Mucosa of descending colon (tissue), 3 donors: ENCODE results near the gene LMO2. TPM values are rescaled to one million over a fixed set of nuclear protein-coding genes. Genes with fewer than 3 reads are reported as not detected.

Source experiments
- ATAC-seq: fragments of 200-7000 bp; cut with Tn5 transposase; one replicate; pipeline ENCODE4 v1.9.1; 2020; ENCODE audit warnings: mild to moderate bottlenecking, moderate library complexity
- DNase-seq, 3 donors: peaks; one replicate each; pipeline ENCODE4 v3.0.0-alpha.2; 2020
- H3K36me3 ChIP-seq: fragments of 200-600 bp; one replicate; pipeline ENCODE4 v1.8.0; 2021; ENCODE audit warnings: low read depth, mild to moderate bottlenecking
- H3K4me1 ChIP-seq: fragments of 200-600 bp; one replicate; pipeline ENCODE4 v1.8.0; 2021; ENCODE audit warnings: low read depth, mild to moderate bottlenecking
- H3K4me3 ChIP-seq: fragments of 200-600 bp; one replicate; pipeline ENCODE4 v1.8.0; 2021; ENCODE audit warnings: mild to moderate bottlenecking
- H3K9me3 ChIP-seq: fragments of 200-600 bp; one replicate; pipeline ENCODE4 v1.8.0; 2021; ENCODE audit warnings: mild to moderate bottlenecking
- CTCF ChIP-seq: fragments of 200-600 bp; IDR thresholded peaks from one replicate; pipeline ENCODE4 v1.8.0; 2022; ENCODE audit warnings: antibody characterized with exemption, mild to moderate bottlenecking
- intact Hi-C, 2 donors: fragments of 100-400 bp; cut with DNase I in 1 of 2; cut with micrococcal nuclease in 1 of 2; formaldehyde crosslinking; loops; one replicate each; pipeline versions ENCODE4 v1.11.0 to v1.11.1; 2022; cut with DNase I, micrococcal nuclease
- total RNA-seq, 3 donors: library from RNA; stranded (reverse); fragmentation: NEBNext Ultra II Directional in 2 of 3; extraction: Animal tissue kit (Norgen Biotek cat#: 25700) in 2 of 3; gene quantifications; one replicate each; pipeline versions ENCODE4 v1.2.1 to v1.2.4, GENCODE V29; 2021 to 2023
- donor health status: DM: no; HTN: no; CAD: no; lungs with moderate emphysema.
- donor health status: DM: no; HTN: no; CAD: no.
- donor health status: DM: no; HTN: yes; CAD: no.

LMO2 gene
- total RNA-seq, 3 donors from 2014 or later: 7.5 to 12.1 (median 9.7) TPM

GRCh38 chr11:33877038-33877437 is 14.8 kb downstream of the LMO2 start:
- no peak for TF ChIP-seq CTCF
- ATAC-seq (no peak), DNase-seq (no peak)
- no peaks in the 10 kb centered on the region for H3K9me3 ChIP-seq
- no peaks in the 10 kb centered on the region for H3K36me3 ChIP-seq
- H3K4me3 ChIP-seq: no peak overlapping the region
- intact Hi-C loops: no loop called here
- H3K4me1 ChIP-seq: no peaks in the 10 kb centered on the region

GRCh38 chr11:33875621-33876294 is 16.1 kb downstream of the LMO2 start:
- no peaks in the 10 kb centered on the region for H3K36me3 ChIP-seq
- DNase-seq (no peak), ATAC-seq (no peak)
- no peak for TF ChIP-seq CTCF
- H3K4me3 ChIP-seq: no peak overlapping the region
- H3K4me1 ChIP-seq: peaks cover under 1% of the 10 kb centered on the region
- intact Hi-C loops: no loop called here
- no peaks in the 10 kb centered on the region for H3K9me3 ChIP-seq

- H3K36me3 ChIP-seq: no peaks in the 10 kb centered on the region
- DNase-seq (no peak), ATAC-seq (no peak)
- no peak overlapping the region for H3K4me3 ChIP-seq
- peaks cover 7% of the 10 kb centered on the region for H3K4me1 ChIP-seq
- intact Hi-C loops: no loop called here
- H3K9me3 ChIP-seq: no peaks in the 10 kb centered on the region
- TF ChIP-seq CTCF: no peak
Measured at GRCh38 chr11:33874910-33875490, 16.9 kb downstream of the LMO2 start.

- DNase-seq: no peak
- Histone ChIP-seq H3K4me3 (no peak overlapping the region), H3K9me3 (no peaks in the 10 kb centered on the region), H3K4me1 (peaks cover 7% of the 10 kb centered on the region), H3K36me3 (no peaks in the 10 kb centered on the region)
- intact Hi-C loops: no loop called here
- no peak for TF ChIP-seq CTCF
- no peak for ATAC-seq
Measured at GRCh38 chr11:33874433-33874832, 17.4 kb downstream of the LMO2 start.

GRCh38 chr11:33869481-33870422 is 22.1 kb downstream of the LMO2 start:
- peak; percentile 77 for ATAC-seq
- Histone ChIP-seq H3K4me3 (peak overlapping the region; percentile 24), H3K4me1 (peaks cover 12% of the 10 kb centered on the region), H3K36me3 (no peaks in the 10 kb centered on the region), H3K9me3 (no peaks in the 10 kb centered on the region)
- intact Hi-C loops: loop anchor here in 1 of 2 donors (10.0 kb wide), 1 partner anchor 105 kb away; no protein-coding TSS in a partner anchor
- peak; percentile 35 to 60 (median 38) for DNase-seq
- no peak for TF ChIP-seq CTCF
